Ovary (tissue), 9 donors: ENCODE data around the gene MN1. TPM values are rescaled to one million over a fixed set of nuclear protein-coding genes. Genes with fewer than 3 reads are reported as not detected.

Experiments
- DNase-seq, 5 donors: peaks; one replicate each; pipeline ENCODE4 v3.0.0-alpha.2; 2019 to 2020
- H3K27ac ChIP-seq, 2 donors: fragments of 200-600 bp; one replicate each; pipeline versions ENCODE4 v1.5.1 to v1.8.0; 2019 to 2022
- H3K27me3 ChIP-seq: fragments of 200-600 bp; one replicate; pipeline ENCODE4 v1.8.0; 2022
- H3K36me3 ChIP-seq: fragments of 200-600 bp; sonication (generic); one replicate; pipeline ENCODE4 v1.5.1; 2019
- H3K4me1 ChIP-seq: one replicate; pipeline ENCODE4 v1.8.1; 2013; ENCODE audit warnings: mild to moderate bottlenecking, moderate library complexity; ENCODE audit not compliant: insufficient read depth
- H3K4me3 ChIP-seq: fragments of 200-600 bp; sonication (generic); one replicate; pipeline ENCODE4 v1.5.1; 2017
- H3K9me3 ChIP-seq, 2 donors: fragments of 200-600 bp in 1 of 2; sonication (generic) in 1 of 2; one replicate each; pipeline versions ENCODE4 v1.5.1 to v1.8.1; 2013 to 2019; ENCODE audit warnings: mild to moderate bottlenecking in 1 of 2, moderate library complexity in 1 of 2
- EP300 ChIP-seq: sonication (generic); formaldehyde crosslinking; IDR thresholded peaks from one replicate; pipeline ENCODE4 v1.6.1; 2017; ENCODE audit warnings: antibody characterized with exemption
- POLR2A ChIP-seq: fragments of 450-650 bp; IDR thresholded peaks from one replicate; pipeline ENCODE4 v1.6.1; 2017; ENCODE audit warnings: antibody characterized with exemption, mild to moderate bottlenecking, moderate library complexity
- WGBS, 3 donors: extraction: QIAGEN DNeasy Blood & Tissue Kit in 1 of 3; methylation state at CpG; one replicate each; pipeline versions ENCODE4 v1.1.5 to v1.1.7; 2013 to 2017; 5-methylcytosine and 5-hydroxymethylcytosine counted together
- intact Hi-C, 4 donors: fragments of 100-400 bp; cut with DNase I; formaldehyde crosslinking; loops; one replicate each; pipeline versions ENCODE4 v1.11.0 to v1.15.1; 2022 to 2023
- polyA plus RNA-seq, 2 donors: library from polyadenylated mRNA; stranded (reverse); fragments of 200-250 nt in 1 of 2; fragments of 350-450 nt in 1 of 2; fragmentation: Illumina TruSeq in 1 of 2; extraction: RNeasy Lipid Tissue Mini Kit (QIAGEN cat#74804) in 1 of 2; gene quantifications; one replicate each; pipeline ENCODE4 v1.2.3, GENCODE V29; 2013 to 2014
- total RNA-seq, 7 donors: library from RNA; depleted of rRNA in 2 of 7; stranded (reverse); fragments of >200 nt in 2 of 7; fragmentation: NEBNext Ultra II Directional in 3 of 7; extraction: Animal tissue kit (Norgen Biotek cat#: 25700) in 3 of 7; gene quantifications; one replicate each; pipeline versions ENCODE4 v1.1.0 to v1.2.4, GENCODE V29; 2016 to 2023
- TF ChIP-seq, protein P1 (sequence below), 3 donors: fragments of 450-650 bp in 2 of 3; fragments of 200-600 bp in 1 of 3; IDR thresholded peaks; one replicate each; pipeline versions ENCODE4 v1.5.1 to v1.8.0; 2016 to 2022; ENCODE audit warnings: antibody characterized with exemption in 3 of 3, mild to moderate bottlenecking in 1 of 3
- donor health status: DM: no; HTN: no; CAD: no; lungs with moderate emphysema.
- donor health status: DM: no; HTN: no; CAD: no.
- donor health status: Bipolar disorder and iron deficiency.
- donor health status: DM: yes; HTN: yes; CAD: no.
- donor health status: DM: no; HTN: no; CAD: no.
- donor health status: DM: yes; HTN: yes; CAD: no.

Gene MN1
- total and polyA plus RNA-seq, 9 donors: 6.7 to 33.5 (median 13.4) TPM

DNA sequence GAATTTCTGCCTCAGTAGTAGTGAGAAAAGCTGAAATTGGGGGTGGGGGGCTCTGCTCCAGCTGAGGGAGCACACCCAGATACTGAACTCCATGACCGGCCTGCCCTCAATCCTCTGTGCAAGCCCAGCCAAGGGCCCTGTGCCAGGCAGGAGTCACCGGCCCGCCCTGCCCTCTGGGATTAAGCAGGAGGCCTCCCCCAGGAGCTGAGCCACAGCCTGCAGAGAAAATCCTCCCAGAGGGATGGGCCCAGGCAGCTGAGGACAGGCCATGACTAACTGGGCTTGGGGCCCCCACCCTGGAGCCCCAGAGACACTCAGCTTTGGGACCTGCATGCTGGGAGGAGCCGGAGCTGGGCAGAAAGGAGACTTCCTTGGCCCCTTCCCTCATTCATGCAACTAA is 48.8 kb downstream of the MN1 start:
- intact Hi-C loops: no loop called here
- Histone ChIP-seq H3K4me1 (peaks cover 15% of the 10 kb centered on the region), H3K27me3 (no peaks in the 10 kb centered on the region), H3K36me3 (no peaks in the 10 kb centered on the region), H3K27ac (no peak overlapping the region), H3K4me3 (no peak overlapping the region), H3K9me3 (no peaks in the 10 kb centered on the region)
- 41 to 50% (median 48%) methylated on average over 4 of the region's 4 CpGs for whole genome bisulfite sequencing, 3 donors
- TF ChIP-seq EP300 (no peak), POLR2A (no peak)
- TF ChIP-seq, protein P1, sequence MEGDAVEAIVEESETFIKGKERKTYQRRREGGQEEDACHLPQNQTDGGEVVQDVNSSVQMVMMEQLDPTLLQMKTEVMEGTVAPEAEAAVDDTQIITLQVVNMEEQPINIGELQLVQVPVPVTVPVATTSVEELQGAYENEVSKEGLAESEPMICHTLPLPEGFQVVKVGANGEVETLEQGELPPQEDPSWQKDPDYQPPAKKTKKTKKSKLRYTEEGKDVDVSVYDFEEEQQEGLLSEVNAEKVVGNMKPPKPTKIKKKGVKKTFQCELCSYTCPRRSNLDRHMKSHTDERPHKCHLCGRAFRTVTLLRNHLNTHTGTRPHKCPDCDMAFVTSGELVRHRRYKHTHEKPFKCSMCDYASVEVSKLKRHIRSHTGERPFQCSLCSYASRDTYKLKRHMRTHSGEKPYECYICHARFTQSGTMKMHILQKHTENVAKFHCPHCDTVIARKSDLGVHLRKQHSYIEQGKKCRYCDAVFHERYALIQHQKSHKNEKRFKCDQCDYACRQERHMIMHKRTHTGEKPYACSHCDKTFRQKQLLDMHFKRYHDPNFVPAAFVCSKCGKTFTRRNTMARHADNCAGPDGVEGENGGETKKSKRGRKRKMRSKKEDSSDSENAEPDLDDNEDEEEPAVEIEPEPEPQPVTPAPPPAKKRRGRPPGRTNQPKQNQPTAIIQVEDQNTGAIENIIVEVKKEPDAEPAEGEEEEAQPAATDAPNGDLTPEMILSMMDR (IDR thresholded peaks at IDR 0.05): no peak
- DNase-seq: peak in 4 of 5 donors; percentile 54 to 74 (median 63)

DNA sequence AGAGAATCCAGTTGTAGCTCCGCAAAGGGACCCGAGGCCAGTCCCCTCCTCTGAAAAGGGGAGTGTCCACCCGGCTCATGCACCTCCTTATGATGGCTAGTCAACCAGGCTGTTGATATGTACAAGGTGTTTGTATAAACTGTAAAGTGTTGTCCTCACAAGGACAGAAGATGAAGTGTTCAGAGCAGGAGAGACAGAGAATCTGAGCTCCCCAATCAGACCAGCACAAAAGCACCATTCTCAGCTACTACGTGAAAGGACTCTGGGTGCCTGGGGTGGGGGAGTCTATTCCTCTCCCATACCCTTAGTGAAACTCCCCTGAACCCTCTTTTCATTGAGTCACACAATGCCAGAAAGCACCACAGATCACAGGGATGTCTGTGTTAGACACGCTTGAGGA is 49.4 kb downstream of the MN1 start:
- H3K4me1 ChIP-seq: peaks cover 17% of the 10 kb centered on the region
- peak overlapping the region in 1 of 2 donors; percentile 3 for H3K27ac ChIP-seq
- DNase-seq: no peak
- no peaks in the 10 kb centered on the region for H3K9me3 ChIP-seq
- no peak overlapping the region for H3K4me3 ChIP-seq
- H3K36me3 ChIP-seq: no peaks in the 10 kb centered on the region
- WGBS, 3 donors: 90% methylated on average over 5 of the region's 5 CpGs
- intact Hi-C loops: no loop called here
- no peaks in the 10 kb centered on the region for H3K27me3 ChIP-seq
- TF ChIP-seq POLR2A: no peak

DNA sequence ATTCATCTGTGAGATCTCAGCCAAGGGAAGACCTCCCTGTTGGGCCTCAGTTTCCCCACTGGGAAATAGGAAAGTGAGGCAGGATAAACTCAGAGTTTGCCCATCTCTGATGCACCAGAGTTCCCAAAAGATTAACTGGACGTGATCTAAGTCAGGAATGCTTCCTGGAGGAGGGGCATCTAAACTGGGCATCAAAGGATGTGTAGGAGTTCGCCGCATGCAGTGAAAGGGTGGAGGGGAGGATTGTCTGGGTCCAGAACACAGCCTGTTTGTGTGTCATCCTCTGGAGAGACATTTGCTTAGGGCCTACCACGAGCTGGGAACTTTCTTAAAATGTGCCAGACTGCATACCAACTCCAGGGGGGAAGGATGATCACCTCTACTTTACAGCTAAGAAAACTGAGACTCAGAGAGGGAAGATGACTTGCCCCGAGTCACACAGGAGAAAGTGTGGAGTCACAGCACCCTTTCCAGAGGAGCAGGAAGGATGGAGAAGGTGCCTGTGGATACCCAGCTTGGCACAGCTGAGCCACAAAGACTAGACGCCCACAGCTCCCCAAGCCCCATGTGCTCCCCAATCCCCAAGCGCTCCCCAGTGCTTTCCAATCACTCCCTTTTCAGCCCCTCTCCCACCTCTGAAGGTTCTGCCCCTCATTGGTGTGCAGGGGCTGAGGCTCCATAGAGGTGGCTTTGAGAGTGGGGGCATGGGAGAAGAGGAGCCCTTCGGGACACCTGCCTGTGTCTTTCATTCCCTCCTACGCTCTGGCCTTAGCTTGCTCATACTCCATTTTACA is 50.1 kb downstream of the MN1 start:
- no peak overlapping the region for H3K4me3 ChIP-seq
- H3K27ac ChIP-seq: peak overlapping the region in 1 of 2 donors; percentile 79
- DNase-seq: no peak
- no peaks in the 10 kb centered on the region for H3K27me3 ChIP-seq
- peaks cover 17% of the 10 kb centered on the region for H3K4me1 ChIP-seq
- WGBS, 3 donors: 91 to 95% (median 93%) methylated on average over 9 of the region's 9 CpGs
- TF ChIP-seq EP300: no peak
- no peak for TF ChIP-seq POLR2A
- TF ChIP-seq, protein P1 (IDR thresholded peaks at IDR 0.05): no peak
- H3K36me3 ChIP-seq: no peaks in the 10 kb centered on the region
- intact Hi-C loops: no loop called here
- no peaks in the 10 kb centered on the region for H3K9me3 ChIP-seq

DNA sequence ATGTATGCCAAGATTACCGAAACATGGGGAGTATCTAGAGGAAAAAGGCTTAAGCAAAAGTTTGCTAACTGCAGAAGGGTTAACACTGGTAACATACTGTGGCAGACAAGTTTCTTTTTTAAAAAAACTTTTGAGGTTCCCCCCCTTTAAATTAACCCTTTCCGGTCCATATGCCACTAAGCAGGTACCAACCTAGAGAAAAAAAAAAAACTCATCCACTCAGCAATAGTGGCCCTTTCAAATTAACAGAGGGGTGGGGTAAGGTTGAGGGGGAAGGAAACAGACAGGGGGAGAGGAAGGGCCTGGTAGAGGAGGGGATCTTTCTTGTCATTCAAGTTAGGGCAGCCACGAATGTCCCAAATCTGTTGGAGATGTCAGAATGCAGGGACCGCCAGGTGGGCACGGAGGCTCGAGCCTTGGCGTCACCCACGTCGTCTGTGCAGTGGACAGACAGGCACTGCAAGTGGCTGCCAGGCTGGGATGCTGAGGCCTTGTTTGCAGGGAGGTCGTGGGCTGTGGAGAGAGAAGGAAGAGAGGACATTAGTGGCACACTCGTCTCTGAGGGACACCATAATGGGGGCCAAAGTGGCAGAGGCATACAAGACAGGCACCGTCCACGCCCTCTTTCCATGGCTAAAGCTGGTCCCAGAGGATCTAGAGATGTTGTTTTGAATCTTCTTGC is 50.8 kb downstream of the MN1 start:
- Histone ChIP-seq H3K9me3 (no peaks in the 10 kb centered on the region), H3K4me1 (peaks cover 17% of the 10 kb centered on the region), H3K4me3 (no peak overlapping the region), H3K27me3 (no peaks in the 10 kb centered on the region), H3K36me3 (no peaks in the 10 kb centered on the region), H3K27ac (peak overlapping the region in 1 of 2 donors; percentile 79)
- TF ChIP-seq POLR2A (no peak), EP300 (no peak)
- TF ChIP-seq, protein P1 (IDR thresholded peaks at IDR 0.05): no peak
- 65 to 74% (median 72%) methylated on average over 13 of the region's 13 CpGs for WGBS, 3 donors
- intact Hi-C loops: no loop called here
- peak in 1 of 5 donors; percentile 44 for DNase-seq
